HEK293T (cell line): Measurements from ENCODE around the gene SFXN3.

ENCODE experiments used
- ARNT ChIP-seq: fragments of 450-650 bp; IDR thresholded peaks from 2 replicates; pipeline ENCODE4 v1.6.1; 2017; ENCODE audit warnings: mild to moderate bottlenecking
- BHLHE40 ChIP-seq: fragments of 450-650 bp; IDR thresholded peaks from 2 replicates; pipeline ENCODE4 v1.6.1; 2016; ENCODE audit warnings: mild to moderate bottlenecking, moderate library complexity, borderline replicate concordance
- CTBP1 ChIP-seq: fragments of 450-650 bp; IDR thresholded peaks from 2 replicates; pipeline ENCODE4 v1.6.1; 2016; ENCODE audit warnings: borderline replicate concordance
- FOXA1 ChIP-seq: fragments of 450-650 bp; IDR thresholded peaks from 2 replicates; pipeline ENCODE4 v1.6.1; 2016; ENCODE audit warnings: mild to moderate bottlenecking
- FOXM1 ChIP-seq: fragments of 450-650 bp; IDR thresholded peaks from 2 replicates; pipeline ENCODE4 v1.6.1; 2017; ENCODE audit warnings: mild to moderate bottlenecking, borderline replicate concordance
- LEF1 ChIP-seq: fragments of 450-650 bp; IDR thresholded peaks from 2 replicates; pipeline ENCODE4 v1.6.1; 2017; ENCODE audit warnings: mild to moderate bottlenecking, borderline replicate concordance
- NFRKB ChIP-seq: fragments of 450-650 bp; IDR thresholded peaks from 2 replicates; pipeline ENCODE4 v1.6.1; 2016; ENCODE audit warnings: mild to moderate bottlenecking, moderate library complexity
- ZNF384 ChIP-seq: fragments of 450-650 bp; IDR thresholded peaks from 2 replicates; pipeline ENCODE4 v1.6.1; 2016
- TF ChIP-seq, protein P1 (sequence below): fragments of 450-650 bp; IDR thresholded peaks from 2 replicates; pipeline ENCODE4 v1.6.1; 2016

- no peak for TF ChIP-seq CTBP1
- TF ChIP-seq, protein P1, sequence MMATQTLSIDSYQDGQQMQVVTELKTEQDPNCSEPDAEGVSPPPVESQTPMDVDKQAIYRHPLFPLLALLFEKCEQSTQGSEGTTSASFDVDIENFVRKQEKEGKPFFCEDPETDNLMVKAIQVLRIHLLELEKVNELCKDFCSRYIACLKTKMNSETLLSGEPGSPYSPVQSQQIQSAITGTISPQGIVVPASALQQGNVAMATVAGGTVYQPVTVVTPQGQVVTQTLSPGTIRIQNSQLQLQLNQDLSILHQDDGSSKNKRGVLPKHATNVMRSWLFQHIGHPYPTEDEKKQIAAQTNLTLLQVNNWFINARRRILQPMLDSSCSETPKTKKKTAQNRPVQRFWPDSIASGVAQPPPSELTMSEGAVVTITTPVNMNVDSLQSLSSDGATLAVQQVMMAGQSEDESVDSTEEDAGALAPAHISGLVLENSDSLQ = no peak
- TF ChIP-seq LEF1 = no peak
- no peak for TF ChIP-seq ZNF384
- no peak for TF ChIP-seq FOXA1
- no peak for TF ChIP-seq FOXM1
- no peak for TF ChIP-seq NFRKB
- TF ChIP-seq BHLHE40 = no peak
- TF ChIP-seq ARNT = no peak
These were observed 18.3 kb upstream of the SFXN3 start for GRCh38 chr10:101012525-101013364.
